Caco-2 (cell line): ENCODE data around the gene NEGR1. TPM values are rescaled to one million over a fixed set of nuclear protein-coding genes. Genes with fewer than 3 reads are reported as not detected.

ENCODE experiments used
- BruUV-seq: library from RNA; stranded (reverse); fragments of 400-500 nt; replicated peaks from 2 replicates; lab custom pipeline; 2021; lab: Mats Ljungman, UMichigan
- CTCF ChIA-PET: fragments of 300-600 bp; sonication (Branson Sonifier 250); formaldehyde crosslinking; loops from one replicate; lab custom pipeline; 2022; ENCODE audit warnings: antibody characterized with exemption; lab: Charles Lee
- POLR2A ChIA-PET: fragments of 300-600 bp; sonication (Branson Sonifier 250); formaldehyde crosslinking; loops from one replicate; lab custom pipeline; 2022; ENCODE audit warnings: antibody characterized with exemption; lab: Charles Lee
- DNase-seq, 2 experiments: peaks; one replicate each; pipeline versions ENCODE4 v3.0.0 to v3.0.0-alpha.2; 2020 to 2022
- H3K27me3 ChIP-seq: replicated peaks from 2 replicates; pipeline ENCODE4 v1.6.0; 2011; ENCODE audit warnings: low read length; ENCODE audit not compliant: control insufficient read depth, insufficient read depth
- H3K36me3 ChIP-seq: 2 replicates; pipeline ENCODE4 v1.5.1; 2011; ENCODE audit warnings: low read length; ENCODE audit not compliant: control insufficient read depth, insufficient read depth
- H3K4me1 ChIP-seq: fragments of 250-450 bp; sonication (Bioruptor Pico); 2 replicates; pipeline ENCODE4 v1.5.1; 2020; ENCODE audit warnings: mild to moderate bottlenecking
- H3K4me3 ChIP-seq: 2 replicates; pipeline ENCODE4 v1.5.1; 2011; ENCODE audit warnings: low read depth, mild to moderate bottlenecking, control low read depth, low read length
- H3K9me3 ChIP-seq: fragments of 250-450 bp; sonication (Bioruptor Pico); 2 replicates; pipeline ENCODE4 v1.5.1; 2020; ENCODE audit warnings: mild to moderate bottlenecking, moderate library complexity
- H3K27ac Mint-ChIP-seq: one replicate; pipeline ENCODE4 v1.8.0; 2022; ENCODE audit warnings: mixed read lengths; ENCODE audit not compliant: unreplicated experiment
- H3K27me3 Mint-ChIP-seq: one replicate; pipeline ENCODE4 v1.8.0; 2022; ENCODE audit warnings: mixed read lengths; ENCODE audit not compliant: insufficient read depth, unreplicated experiment
- H3K36me3 Mint-ChIP-seq: one replicate; pipeline ENCODE4 v1.8.0; 2022; ENCODE audit warnings: mild to moderate bottlenecking, mixed read lengths; ENCODE audit not compliant: insufficient read depth, unreplicated experiment
- H3K4me1 Mint-ChIP-seq: one replicate; pipeline ENCODE4 v1.8.0; 2022; ENCODE audit warnings: low read depth, mixed read lengths; ENCODE audit not compliant: unreplicated experiment
- H3K4me3 Mint-ChIP-seq: one replicate; pipeline ENCODE4 v1.8.0; 2022; ENCODE audit warnings: mild to moderate bottlenecking, moderate library complexity, mixed read lengths; ENCODE audit not compliant: unreplicated experiment
- H3K9me3 Mint-ChIP-seq: one replicate; pipeline ENCODE4 v1.8.0; 2022; ENCODE audit warnings: mixed read lengths; ENCODE audit not compliant: unreplicated experiment
- CTCF ChIP-seq, 2 experiments: fragments of 200-600 bp in 1 of 2; IDR thresholded peaks; 1 replicate in 1 of 2; 2 replicates in 1 of 2; pipeline versions ENCODE4 v1.5.1 to v1.8.0; 2011 to 2022; ENCODE audit warnings: antibody characterized with exemption in 1 of 2, control low read depth in 1 of 2, inconsistent platforms in 1 of 2, low read depth in 1 of 2, low read length in 1 of 2, mild to moderate bottlenecking in 1 of 2, moderate library complexity in 1 of 2; ENCODE audit not compliant: insufficient read depth in 1 of 2, severe bottlenecking in 1 of 2, unreplicated experiment in 1 of 2
- intact Hi-C: fragments of 100-400 bp; cut with micrococcal nuclease; formaldehyde crosslinking; loops from one replicate; pipeline ENCODE4 v1.10.0; 2022; ENCODE audit not compliant: unreplicated experiment
- total RNA-seq: library from RNA; stranded (reverse); gene quantifications from 2 replicates; pipeline ENCODE4 v1.2.3, GENCODE V29; 2022

NEGR1 gene
- total RNA-seq, 1 experiment from 2014 or later: not detected

- H3K4me1 Mint-ChIP-seq: no peaks in the 10 kb centered on the region
- intact Hi-C loops: no loop called here
- H3K27me3 ChIP-seq: no peaks in the 10 kb centered on the region
- H3K36me3 Mint-ChIP-seq: no peaks in the 10 kb centered on the region
- no peak for TF ChIP-seq CTCF (IDR thresholded peaks at IDR 0.05; ENCODE audit: insufficient read depth in 1 of 2, low read depth in 1 of 2, low read length in 1 of 2, severe bottlenecking in 1 of 2, unreplicated experiment in 1 of 2)
- H3K36me3 ChIP-seq: no peaks in the 10 kb centered on the region
- no peaks in the 10 kb centered on the region for H3K9me3 ChIP-seq
- H3K4me1 ChIP-seq: no peaks in the 10 kb centered on the region
- no peak overlapping the region for H3K4me3 Mint-ChIP-seq
- no peaks in the 10 kb centered on the region for H3K27me3 Mint-ChIP-seq
- no peak overlapping the region for H3K4me3 ChIP-seq
- no TSS peak for BruUV-seq
- DNase-seq: no peak
- no peaks in the 10 kb centered on the region for H3K9me3 Mint-ChIP-seq
- H3K27ac Mint-ChIP-seq: no peak overlapping the region
- POLR2A ChIA-PET: no interaction called here
- CTCF ChIA-PET: no interaction called here
Observed at GRCh38 chr1:71711456-71711855, 570.9 kb downstream of the NEGR1 start.

GRCh38 chr1:71706029-71706671 lies 576.2 kb downstream of the NEGR1 start:
- no peaks in the 10 kb centered on the region for H3K4me1 ChIP-seq
- Mint-ChIP-seq H3K36me3 (no peaks in the 10 kb centered on the region), H3K4me3 (no peak overlapping the region), H3K27ac (no peak overlapping the region), H3K9me3 (peaks cover 11% of the 10 kb centered on the region), H3K27me3 (no peaks in the 10 kb centered on the region), H3K4me1 (no peaks in the 10 kb centered on the region)
- no peaks in the 10 kb centered on the region for H3K9me3 ChIP-seq
- no peak for DNase-seq
- TF ChIP-seq CTCF (IDR thresholded peaks at IDR 0.05; ENCODE audit: insufficient read depth in 1 of 2, low read depth in 1 of 2, low read length in 1 of 2, severe bottlenecking in 1 of 2, unreplicated experiment in 1 of 2): no peak
- H3K36me3 ChIP-seq: no peaks in the 10 kb centered on the region
- ChIA-PET CTCF (no interaction called here), POLR2A (no interaction called here)
- intact Hi-C loops: no loop called here
- H3K27me3 ChIP-seq: no peaks in the 10 kb centered on the region
- H3K4me3 ChIP-seq: no peak overlapping the region
- no TSS peak for BruUV-seq

DNA sequence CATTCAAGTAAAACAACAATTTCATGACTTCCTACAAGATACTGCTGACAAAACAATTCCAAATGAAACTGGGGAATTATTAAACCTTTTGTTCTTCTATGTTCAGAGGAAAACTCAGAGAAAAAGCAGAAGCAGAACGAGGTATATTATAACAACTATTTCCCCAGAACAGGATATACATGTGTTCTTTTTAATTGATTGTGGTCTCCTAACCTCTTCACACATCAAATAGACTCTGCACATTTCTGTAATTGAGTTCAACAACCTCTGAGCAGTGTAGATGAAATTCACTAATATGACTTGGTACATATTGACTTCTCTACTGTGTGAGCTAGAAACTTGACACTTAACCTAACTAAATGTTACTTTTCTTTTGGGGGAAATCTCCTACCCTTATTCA lies 584.2 kb downstream of the NEGR1 start:
- H3K27me3 Mint-ChIP-seq: no peaks in the 10 kb centered on the region
- ChIA-PET CTCF (no interaction called here), POLR2A (no interaction called here)
- H3K4me3 ChIP-seq: no peak overlapping the region
- no peaks in the 10 kb centered on the region for H3K9me3 ChIP-seq
- no peaks in the 10 kb centered on the region for H3K27me3 ChIP-seq
- H3K4me1 Mint-ChIP-seq: no peaks in the 10 kb centered on the region
- no peaks in the 10 kb centered on the region for H3K9me3 Mint-ChIP-seq
- intact Hi-C loops: no loop called here
- no peaks in the 10 kb centered on the region for H3K4me1 ChIP-seq
- no peak for DNase-seq
- no peak for TF ChIP-seq CTCF (IDR thresholded peaks at IDR 0.05; ENCODE audit: insufficient read depth in 1 of 2, low read depth in 1 of 2, low read length in 1 of 2, severe bottlenecking in 1 of 2, unreplicated experiment in 1 of 2)
- H3K36me3 ChIP-seq: no peaks in the 10 kb centered on the region
- BruUV-seq: no TSS peak
- no peak overlapping the region for H3K4me3 Mint-ChIP-seq
- no peak overlapping the region for H3K27ac Mint-ChIP-seq
- no peaks in the 10 kb centered on the region for H3K36me3 Mint-ChIP-seq
